H1 (cell line): ENCODE data around the gene CTSW. TPM values are rescaled to one million over a fixed set of nuclear protein-coding genes. Genes with fewer than 3 reads are reported as not detected.

Experiments used
- ATF3 ChIP-seq: IDR thresholded peaks from 2 replicates; pipeline ENCODE4 v1.6.1; 2011; ENCODE audit warnings: low read depth, mild to moderate bottlenecking, low read length; ENCODE audit not compliant: insufficient read depth
- BCL11A ChIP-seq, 2 experiments: IDR thresholded peaks; one replicate each; pipeline ENCODE4 v1.6.1; 2011; ENCODE audit warnings: low read depth in 2 of 2, low read length in 2 of 2, mild to moderate bottlenecking in 2 of 2
- BRCA1 ChIP-seq: IDR thresholded peaks from 2 replicates; pipeline ENCODE4 v1.6.1; 2012; ENCODE audit warnings: low read depth, low read length, improper control_type of control experiment
- CBX5 ChIP-seq: fragments of 300-800, 300-1000 bp; sonication (generic); IDR thresholded peaks from 2 replicates; pipeline ENCODE4 v1.7.1; 2016; ENCODE audit warnings: antibody characterized with exemption, low read length, low read depth
- CEBPB ChIP-seq: IDR thresholded peaks from 2 replicates; pipeline ENCODE4 v1.6.1; 2012; ENCODE audit warnings: low read depth, low read length
- CREB1 ChIP-seq: IDR thresholded peaks from 2 replicates; pipeline ENCODE4 v1.6.1; 2012; ENCODE audit warnings: inconsistent platforms
- KDM1A ChIP-seq: fragments of 200-600, 300-600 bp; sonication (generic); IDR thresholded peaks from 2 replicates; pipeline ENCODE4 v1.7.1; 2016; ENCODE audit warnings: mild to moderate bottlenecking, low read length, borderline replicate concordance
- KDM4A ChIP-seq: IDR thresholded peaks from one replicate; pipeline ENCODE4 v1.7.1; 2012; ENCODE audit warnings: low read depth, mild to moderate bottlenecking, moderate library complexity, low read length, inconsistent platforms; ENCODE audit not compliant: severe bottlenecking
- MAX ChIP-seq: IDR thresholded peaks from 2 replicates; pipeline ENCODE4 v1.6.1; 2012; ENCODE audit warnings: inconsistent platforms
- NRF1 ChIP-seq: IDR thresholded peaks from 2 replicates; pipeline ENCODE4 v1.6.1; 2011; ENCODE audit warnings: mild to moderate bottlenecking, low read depth, low read length, improper control_type of control experiment
- POLR2A ChIP-seq, 2 experiments: IDR thresholded peaks; 1 replicate in 1 of 2; 2 replicates in 1 of 2; pipeline ENCODE4 v1.6.1; 2011; ENCODE audit warnings: low read depth in 2 of 2, low read length in 2 of 2, mild to moderate bottlenecking in 2 of 2; ENCODE audit errors: control extremely low read depth in 1 of 2
- RXRA ChIP-seq: IDR thresholded peaks from 2 replicates; pipeline ENCODE4 v1.6.1; 2011; ENCODE audit warnings: low read depth, mild to moderate bottlenecking, low read length, moderate library complexity; ENCODE audit not compliant: insufficient read depth
- SIN3A ChIP-seq, 2 experiments: IDR thresholded peaks in 1 of 2; conservative IDR thresholded peaks in 1 of 2; 2 replicates each; pipeline ENCODE4 v1.6.1; 2011 to 2012; ENCODE audit warnings: low read length in 2 of 2, improper control_type of control experiment in 1 of 2, low read depth in 1 of 2, mild to moderate bottlenecking in 1 of 2
- SP1 ChIP-seq: IDR thresholded peaks from 2 replicates; pipeline ENCODE4 v1.6.1; 2011; ENCODE audit warnings: low read depth, low read length
- SP4 ChIP-seq: IDR thresholded peaks from 2 replicates; pipeline ENCODE4 v1.6.1; 2012; ENCODE audit warnings: low read length, inconsistent platforms
- TAF1 ChIP-seq: IDR thresholded peaks from 2 replicates; pipeline ENCODE4 v1.6.1; 2011; ENCODE audit warnings: mild to moderate bottlenecking, low read depth, low read length
- USF2 ChIP-seq: IDR thresholded peaks from 2 replicates; pipeline ENCODE4 v1.6.1; 2011; ENCODE audit warnings: low read length, improper control_type of control experiment
- polyA plus RNA-seq, 7 experiments: library from polyadenylated mRNA; depleted of rRNA in 3 of 7; stranded (reverse) in 5 of 7; unstranded in 2 of 7; fragments of >200 nt in 5 of 7; fragments of 200-250 nt in 2 of 7; gene quantifications; 1 replicate in 5 of 7; 2 replicates in 1 of 7; 4 replicates in 1 of 7; pipeline versions ENCODE4 v1.2.1 to v1.2.3, GENCODE V29; 2011 to 2013; ENCODE audit warnings: missing spikeins in 2 of 7, mixed read lengths in 2 of 7
- total RNA-seq: library from RNA; stranded (reverse); fragmentation: NEBNext Ultra II Directional; extraction: Animal tissue kit (Norgen Biotek cat#: 25700); gene quantifications from 2 replicates; pipeline ENCODE4 v1.2.1, GENCODE V29; 2021

CTSW gene
- total and polyA plus RNA-seq, 2 of the 8 experiments (the other 6 are each of a cell fraction or from before 2014, with no cell fraction given), result not detected

- TF ChIP-seq NRF1, result no peak
- TF ChIP-seq KDM1A, result peak; percentile 39; the same call in 1 of the 2 replicates
- TF ChIP-seq SIN3A (conservative IDR thresholded peaks at IDR 0.05 in 1 of 2, IDR thresholded peaks at IDR 0.05 in 1 of 2; ENCODE audit: low read depth in 1 of 2, low read length in 2 of 2), result 0 out of 4 replicates have a peak, but pooled peaks have one; percentile 16 to 44
- 0 out of 2 replicates have a peak, but pooled peaks have one; percentile 48 for TF ChIP-seq TAF1
- TF ChIP-seq BRCA1, result no peak
- TF ChIP-seq ATF3, result peak; percentile 67
- TF ChIP-seq POLR2A (IDR thresholded peaks at IDR 0.05; ENCODE audit: control extremely low read depth in 1 of 2, low read depth in 2 of 2, low read length in 2 of 2), result peak in 1 of 2 experiments; percentile 30; a peak in 1 of 3 replicates
- TF ChIP-seq BCL11A (IDR thresholded peaks at IDR 0.05; ENCODE audit: low read depth in 2 of 2, low read length in 2 of 2), result no peak
- no peak for TF ChIP-seq CEBPB
- TF ChIP-seq CREB1, result peak; percentile 64
- TF ChIP-seq USF2, result peak; percentile 83
- TF ChIP-seq SP1, result peak; percentile 83; the same call in 1 of the 2 replicates
- TF ChIP-seq CBX5, result no peak
- peak; percentile 49 for TF ChIP-seq KDM4A
- peak; percentile 61; the same call in 1 of the 2 replicates for TF ChIP-seq MAX
- peak; percentile 96 for TF ChIP-seq SP4
- TF ChIP-seq RXRA, result 0 out of 2 replicates have a peak, but pooled peaks have one; percentile 64
These were observed 6.1 kb upstream of the CTSW start (continued) for GRCh38 chr11:65873318-65874156.
